ENCODE data around the gene CHTOP.

The CHTOP gene

GRCh38 chr1:153626904-153627714 lies 6.8 kb upstream of the CHTOP start, which contains the start of gene S100A13 (continued):
- TF ChIP-seq OVOL3 (tag by site-specific recombination; IDR thresholded peaks at IDR 0.05) (no peak), ZNF354C (tag by site-specific recombination; IDR thresholded peaks at IDR 0.05; ENCODE audit: borderline replicate concordance, low read depth) (no peak), ZIC2 (tag by site-specific recombination; IDR thresholded peaks at IDR 0.05) (peak; percentile 64), OSR2 (tag by site-specific recombination; IDR thresholded peaks at IDR 0.05) (no peak), ZBTB26 (tag by site-specific recombination; optimal IDR thresholded peaks at IDR 0.05) (peak; percentile 26), ZNF549 (tag by site-specific recombination; IDR thresholded peaks at IDR 0.05) (no peak), ZBTB11 (tag by site-specific recombination; conservative IDR thresholded peaks at IDR 0.05; ENCODE audit: low read depth) (0 out of 2 replicates have a peak, but pooled peaks have one; percentile 25), FEZF1 (tag by site-specific recombination; IDR thresholded peaks at IDR 0.05) (peak; percentile 22; the same call in 1 of the 2 replicates), ZBTB17 (tag by site-specific recombination; IDR thresholded peaks at IDR 0.05) (peak; percentile 97), ZNF350 (tag by site-specific recombination; IDR thresholded peaks at IDR 0.05) (no peak), GLI2 (tag by site-specific recombination; IDR thresholded peaks at IDR 0.05; ENCODE audit: borderline replicate concordance, low read depth) (no peak), ZNF843 (tag by site-specific recombination; IDR thresholded peaks at IDR 0.05) (no peak), ZNF155 (tag by site-specific recombination; IDR thresholded peaks at IDR 0.05) (no peak), EGR2 (tag by site-specific recombination; IDR thresholded peaks at IDR 0.05; ENCODE audit: low read depth) (no peak), SCRT1 (tag by site-specific recombination; IDR thresholded peaks at IDR 0.05; ENCODE audit: borderline replicate concordance) (no peak), ZFHX2 (tag by site-specific recombination; conservative IDR thresholded peaks at IDR 0.05) (peak; percentile 58), MZF1 (tag by site-specific recombination; IDR thresholded peaks at IDR 0.05; ENCODE audit: borderline replicate concordance) (no peak), HOXD13 (CRISPR knock-in tag; IDR thresholded peaks at IDR 0.05; ENCODE audit: borderline replicate concordance) (no peak), HIC1 (tag by site-specific recombination; IDR thresholded peaks at IDR 0.05) (peak; percentile 55), ZNF37A (tag by site-specific recombination; IDR thresholded peaks at IDR 0.05) (no peak), ZNF596 (tag by site-specific recombination; IDR thresholded peaks at IDR 0.05) (peak; percentile 60), ZNF24 (tag by site-specific recombination; IDR thresholded peaks at IDR 0.05) (0 out of 2 replicates have a peak, but pooled peaks have one; percentile 35), ZNF514 (tag by site-specific recombination; IDR thresholded peaks at IDR 0.05) (no peak), PATZ1 (tag by site-specific recombination; IDR thresholded peaks at IDR 0.05) (peak; percentile 59)
- TF ChIP-seq, protein P1, sequence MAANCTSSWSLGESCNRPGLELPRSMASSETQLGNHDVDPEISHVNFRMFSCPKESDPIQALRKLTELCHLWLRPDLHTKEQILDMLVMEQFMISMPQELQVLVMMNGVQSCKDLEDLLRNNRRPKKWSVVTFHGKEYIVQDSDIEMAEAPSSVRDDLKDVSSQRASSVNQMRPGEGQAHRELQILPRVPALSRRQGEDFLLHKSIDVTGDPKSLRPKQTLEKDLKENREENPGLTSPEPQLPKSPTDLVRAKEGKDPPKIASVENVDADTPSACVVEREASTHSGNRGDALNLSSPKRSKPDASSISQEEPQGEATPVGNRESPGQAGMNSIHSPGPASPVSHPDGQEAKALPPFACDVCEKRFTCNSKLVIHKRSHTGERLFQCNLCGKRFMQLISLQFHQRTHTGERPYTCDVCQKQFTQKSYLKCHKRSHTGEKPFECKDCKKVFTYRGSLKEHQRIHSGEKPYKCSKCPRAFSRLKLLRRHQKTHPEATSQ (tag by site-specific recombination; IDR thresholded peaks at IDR 0.05): no peak
- TF ChIP-seq, protein P2, sequence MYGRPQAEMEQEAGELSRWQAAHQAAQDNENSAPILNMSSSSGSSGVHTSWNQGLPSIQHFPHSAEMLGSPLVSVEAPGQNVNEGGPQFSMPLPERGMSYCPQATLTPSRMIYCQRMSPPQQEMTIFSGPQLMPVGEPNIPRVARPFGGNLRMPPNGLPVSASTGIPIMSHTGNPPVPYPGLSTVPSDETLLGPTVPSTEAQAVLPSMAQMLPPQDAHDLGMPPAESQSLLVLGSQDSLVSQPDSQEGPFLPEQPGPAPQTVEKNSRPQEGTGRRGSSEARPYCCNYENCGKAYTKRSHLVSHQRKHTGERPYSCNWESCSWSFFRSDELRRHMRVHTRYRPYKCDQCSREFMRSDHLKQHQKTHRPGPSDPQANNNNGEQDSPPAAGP (tag by site-specific recombination; IDR thresholded peaks at IDR 0.05): no peak
- TF ChIP-seq, protein P3, sequence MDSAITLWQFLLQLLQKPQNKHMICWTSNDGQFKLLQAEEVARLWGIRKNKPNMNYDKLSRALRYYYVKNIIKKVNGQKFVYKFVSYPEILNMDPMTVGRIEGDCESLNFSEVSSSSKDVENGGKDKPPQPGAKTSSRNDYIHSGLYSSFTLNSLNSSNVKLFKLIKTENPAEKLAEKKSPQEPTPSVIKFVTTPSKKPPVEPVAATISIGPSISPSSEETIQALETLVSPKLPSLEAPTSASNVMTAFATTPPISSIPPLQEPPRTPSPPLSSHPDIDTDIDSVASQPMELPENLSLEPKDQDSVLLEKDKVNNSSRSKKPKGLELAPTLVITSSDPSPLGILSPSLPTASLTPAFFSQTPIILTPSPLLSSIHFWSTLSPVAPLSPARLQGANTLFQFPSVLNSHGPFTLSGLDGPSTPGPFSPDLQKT (IDR thresholded peaks at IDR 0.05; ENCODE audit: borderline replicate concordance, low read depth, low read length): no peak
